Coronary artery (tissue), 2 donors: ENCODE measurements around the gene XDH.

Source experiments
- DNase-seq: peaks from one replicate; pipeline ENCODE4 v3.0.0-alpha.2; 2017; ENCODE audit warnings: low spot score
- H3K27ac ChIP-seq, 2 donors: fragments of 200-600 bp; sonication (generic); one replicate each; pipeline ENCODE4 v1.5.1; 2016 to 2019
- H3K4me3 ChIP-seq: fragments of 200-600 bp; sonication (generic); 2 replicates; pipeline ENCODE4 v1.5.1; 2016; ENCODE audit warnings: mild to moderate bottlenecking, moderate library complexity
- TF ChIP-seq, protein P1 (sequence below): fragments of 200-600 bp; sonication (generic); IDR thresholded peaks from one replicate; pipeline ENCODE4 v1.5.1; 2019; ENCODE audit warnings: antibody characterized with exemption

Gene XDH

DNA sequence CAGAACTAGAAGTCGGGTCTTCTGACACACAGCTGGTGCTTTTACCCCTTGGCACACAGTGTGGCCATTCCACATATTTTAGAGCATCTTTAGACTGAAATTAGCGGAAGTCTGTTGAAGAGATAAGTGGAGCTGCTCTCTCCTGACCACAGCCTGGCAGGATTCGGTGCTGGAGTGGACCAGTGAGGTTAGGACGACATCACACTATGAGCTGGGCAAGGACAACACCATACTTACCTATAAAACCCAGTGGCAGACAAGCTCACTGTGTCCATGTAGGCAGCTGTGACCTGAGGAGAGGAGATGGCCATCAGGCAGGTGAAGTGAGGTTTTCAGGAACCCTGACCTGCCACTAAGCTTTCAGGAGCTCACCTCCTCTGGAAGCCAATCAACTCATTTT, 70.1 kb downstream of the XDH start:
- DNase-seq, result no peak
- TF ChIP-seq, protein P1, sequence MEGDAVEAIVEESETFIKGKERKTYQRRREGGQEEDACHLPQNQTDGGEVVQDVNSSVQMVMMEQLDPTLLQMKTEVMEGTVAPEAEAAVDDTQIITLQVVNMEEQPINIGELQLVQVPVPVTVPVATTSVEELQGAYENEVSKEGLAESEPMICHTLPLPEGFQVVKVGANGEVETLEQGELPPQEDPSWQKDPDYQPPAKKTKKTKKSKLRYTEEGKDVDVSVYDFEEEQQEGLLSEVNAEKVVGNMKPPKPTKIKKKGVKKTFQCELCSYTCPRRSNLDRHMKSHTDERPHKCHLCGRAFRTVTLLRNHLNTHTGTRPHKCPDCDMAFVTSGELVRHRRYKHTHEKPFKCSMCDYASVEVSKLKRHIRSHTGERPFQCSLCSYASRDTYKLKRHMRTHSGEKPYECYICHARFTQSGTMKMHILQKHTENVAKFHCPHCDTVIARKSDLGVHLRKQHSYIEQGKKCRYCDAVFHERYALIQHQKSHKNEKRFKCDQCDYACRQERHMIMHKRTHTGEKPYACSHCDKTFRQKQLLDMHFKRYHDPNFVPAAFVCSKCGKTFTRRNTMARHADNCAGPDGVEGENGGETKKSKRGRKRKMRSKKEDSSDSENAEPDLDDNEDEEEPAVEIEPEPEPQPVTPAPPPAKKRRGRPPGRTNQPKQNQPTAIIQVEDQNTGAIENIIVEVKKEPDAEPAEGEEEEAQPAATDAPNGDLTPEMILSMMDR, result no peak
- Histone ChIP-seq H3K27ac (no peak overlapping the region), H3K4me3 (no peak overlapping the region)

GRCh38 chr2:31341351-31341750, 73.2 kb downstream of the XDH start:
- Histone ChIP-seq H3K27ac (no peak overlapping the region), H3K4me3 (no peak overlapping the region)
- DNase-seq, result no peak
- TF ChIP-seq, protein P1, result no peak

GRCh38 chr2:31339696-31340095, 74.8 kb downstream of the XDH start:
- no peak overlapping the region for H3K27ac ChIP-seq
- H3K4me3 ChIP-seq, result no peak overlapping the region
- no peak for DNase-seq
- TF ChIP-seq, protein P1, result no peak

DNA sequence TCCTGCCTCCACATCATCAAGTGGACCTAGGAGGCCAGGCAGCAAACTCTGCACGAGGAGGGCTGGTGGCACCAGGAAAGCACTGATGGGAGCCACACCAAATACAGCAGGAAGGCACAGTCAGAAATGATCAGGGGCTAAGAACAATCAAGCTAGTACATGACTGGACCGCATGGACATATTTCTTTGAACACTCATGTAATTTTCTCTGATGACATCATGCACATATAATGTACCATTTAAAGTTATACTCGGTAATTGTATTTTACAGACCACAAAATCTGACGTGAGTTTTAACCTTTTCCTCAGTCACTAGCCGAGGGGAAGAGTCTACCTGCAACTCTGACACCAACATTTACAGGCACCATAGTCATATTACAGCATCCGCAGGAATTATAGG, 76.7 kb downstream of the XDH start:
- Histone ChIP-seq H3K4me3 (no peak overlapping the region), H3K27ac (no peak overlapping the region)
- no peak for DNase-seq
- TF ChIP-seq, protein P1, result no peak

DNA sequence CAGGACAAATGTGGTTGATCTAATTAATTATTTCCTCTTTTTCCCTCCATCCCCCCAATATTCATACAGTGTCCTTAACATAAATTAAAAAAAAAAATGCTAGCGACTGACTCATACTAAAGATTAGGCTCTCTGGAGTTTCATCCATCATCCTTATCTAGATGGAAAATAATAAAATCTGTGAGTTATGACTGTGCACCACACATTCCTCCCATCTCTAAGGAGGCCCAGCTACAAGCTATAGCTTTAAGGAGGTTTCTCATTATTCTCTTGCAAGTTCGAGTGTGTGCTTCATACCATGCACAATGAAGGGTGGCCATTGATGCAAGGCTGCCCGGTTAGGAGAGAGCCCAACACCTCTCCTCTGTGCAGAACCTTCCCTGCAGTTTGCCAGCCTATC, 77.3 kb downstream of the XDH start:
- TF ChIP-seq, protein P1, result no peak
- Histone ChIP-seq H3K27ac (no peak overlapping the region), H3K4me3 (no peak overlapping the region)
- DNase-seq, result no peak

- Histone ChIP-seq H3K4me3 (no peak overlapping the region), H3K27ac (no peak overlapping the region)
- no peak for DNase-seq
- TF ChIP-seq, protein P1, result no peak
These were observed 78.5 kb downstream of the XDH start for GRCh38 chr2:31335921-31336585.

- TF ChIP-seq, protein P1, result no peak
- no peak overlapping the region for H3K4me3 ChIP-seq
- no peak for DNase-seq
- no peak overlapping the region for H3K27ac ChIP-seq
These were observed 80.1 kb downstream of the XDH start for GRCh38 chr2:31334311-31335026.
